Stimulated activated CD4-positive, alpha-beta T cell treated with anti-CD3 and anti-CD28 coated beads, Interleukin-4, amount 100 ng/mL, for 24 hours (primary cell): ENCODE data around the gene BCAS3.
"Not testable (repeated sequence)": the region's sequence is repeated elsewhere in the genome, so short reads cannot be mapped to it uniquely, and the experiment has no call there.

Experiments
- DNase-seq: peaks from one replicate; pipeline ENCODE4 v3.0.0-alpha.2; 2020

Gene BCAS3

DNA sequence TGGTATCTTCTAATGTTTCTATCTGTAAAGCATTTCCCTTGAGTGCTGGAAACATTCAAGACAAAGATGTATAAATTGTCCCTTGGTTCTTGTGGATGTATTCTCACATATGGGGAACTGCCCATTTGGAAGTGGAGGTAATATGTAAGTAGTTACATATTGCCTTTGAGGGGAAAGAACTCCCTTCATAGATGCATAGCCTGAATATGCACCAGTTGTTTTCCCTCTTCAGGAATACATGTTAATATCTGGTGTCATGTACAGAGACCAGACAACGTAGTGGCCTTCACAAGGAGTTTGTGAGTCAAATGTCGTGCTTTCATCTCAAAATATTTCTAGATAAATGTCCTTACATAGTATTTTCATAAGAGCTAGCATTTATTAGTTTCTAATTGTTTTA, 213.5 kb downstream of the BCAS3 start:
- no peak for DNase-seq

DNA sequence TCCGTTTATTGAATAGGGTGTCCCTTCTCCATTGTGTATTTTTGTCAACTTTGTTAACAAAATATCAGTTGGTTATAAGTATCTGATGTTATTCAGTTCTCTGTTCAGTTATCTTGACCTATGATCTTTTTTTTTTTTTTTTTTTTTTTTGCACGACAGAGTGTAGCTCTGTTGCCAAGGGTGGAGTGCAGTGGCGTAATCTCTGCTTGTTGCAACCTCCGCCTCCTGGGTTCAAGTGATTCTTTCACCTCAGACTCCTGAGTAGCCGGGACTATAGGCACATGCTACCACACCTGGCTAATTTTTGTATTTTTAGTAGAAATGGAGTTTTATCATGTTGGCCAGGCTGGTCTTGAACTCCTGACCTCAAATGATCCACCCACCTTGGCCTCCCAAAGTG, 215.8 kb downstream of the BCAS3 start:
- DNase-seq = no peak

DNA sequence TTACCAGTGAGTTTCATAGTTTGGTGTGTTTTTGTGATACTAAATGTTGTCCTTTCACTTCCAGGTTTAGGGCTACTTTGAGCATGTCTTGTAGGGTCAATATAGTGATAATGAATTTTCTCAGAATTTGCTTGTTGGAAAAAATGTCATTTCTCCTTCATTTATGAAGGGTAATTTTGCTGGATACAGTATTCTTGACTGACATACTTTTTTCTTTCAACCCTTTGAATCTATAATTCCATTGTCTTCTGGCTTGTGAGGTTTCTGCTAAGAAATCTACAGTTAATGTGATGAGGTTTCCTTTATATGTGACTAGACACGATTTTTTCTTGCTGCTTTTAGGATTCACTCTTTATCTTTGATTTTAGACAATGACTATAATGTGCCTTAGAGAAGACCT, 219.3 kb downstream of the BCAS3 start:
- no peak for DNase-seq

DNA sequence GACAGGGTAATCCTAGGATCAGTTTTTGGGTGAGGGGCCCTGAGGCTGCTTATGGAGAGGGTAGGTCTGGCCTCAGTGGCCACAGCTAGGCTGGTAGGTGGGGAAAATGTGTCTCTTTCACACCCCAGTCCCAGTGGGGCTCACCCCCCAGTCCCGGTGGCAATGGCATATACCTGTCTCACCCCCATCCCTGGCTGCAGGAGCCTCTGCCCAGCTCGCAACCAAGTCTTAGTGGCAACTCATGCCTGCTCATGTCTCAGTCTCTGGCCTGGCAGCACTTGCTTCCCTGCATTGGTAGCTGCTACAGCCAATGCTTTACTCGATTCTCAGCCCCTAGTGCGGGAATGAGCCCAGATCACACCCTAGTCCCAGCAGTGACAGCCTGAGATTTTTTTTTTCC, 221.5 kb downstream of the BCAS3 start:
- DNase-seq = no peak

DNA sequence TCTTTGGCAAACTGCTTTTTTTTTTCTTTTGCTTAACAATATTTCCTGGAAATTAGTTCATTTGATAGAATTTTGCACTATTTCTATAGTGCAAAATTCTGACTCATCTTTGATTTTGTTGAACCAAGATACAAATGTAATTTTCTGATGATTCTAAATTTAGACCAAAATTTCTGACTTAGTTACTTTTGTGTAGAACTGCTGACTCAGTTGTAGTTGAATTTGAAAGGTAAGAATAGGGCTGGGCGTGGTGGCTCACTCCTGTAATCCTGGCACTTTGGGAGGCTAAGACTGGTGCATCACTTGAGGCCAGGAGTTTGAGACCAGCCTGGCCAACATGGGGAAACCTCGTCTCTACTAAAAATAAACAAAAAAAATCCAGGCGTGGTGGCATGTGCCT, 223.0 kb downstream of the BCAS3 start:
- no peak for DNase-seq

DNA sequence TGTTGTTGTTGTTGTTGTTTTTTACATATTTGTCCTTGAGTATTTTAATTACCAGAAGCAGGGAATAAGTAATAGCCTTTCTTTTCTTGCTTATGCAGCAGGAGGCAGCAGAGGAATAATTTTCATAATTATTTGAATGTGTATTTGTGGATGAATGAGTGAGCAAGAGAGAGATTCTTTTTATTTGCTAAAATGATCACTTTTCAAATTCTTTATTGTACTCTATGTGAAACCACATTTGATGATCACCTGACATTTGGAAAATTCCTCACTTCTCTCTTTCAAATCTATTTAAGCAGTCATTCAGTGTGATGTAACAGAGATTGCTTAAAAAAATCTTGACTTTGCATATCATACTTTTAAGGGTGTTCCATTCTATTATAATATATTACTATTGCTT, 223.6 kb downstream of the BCAS3 start:
- no peak for DNase-seq

DNA sequence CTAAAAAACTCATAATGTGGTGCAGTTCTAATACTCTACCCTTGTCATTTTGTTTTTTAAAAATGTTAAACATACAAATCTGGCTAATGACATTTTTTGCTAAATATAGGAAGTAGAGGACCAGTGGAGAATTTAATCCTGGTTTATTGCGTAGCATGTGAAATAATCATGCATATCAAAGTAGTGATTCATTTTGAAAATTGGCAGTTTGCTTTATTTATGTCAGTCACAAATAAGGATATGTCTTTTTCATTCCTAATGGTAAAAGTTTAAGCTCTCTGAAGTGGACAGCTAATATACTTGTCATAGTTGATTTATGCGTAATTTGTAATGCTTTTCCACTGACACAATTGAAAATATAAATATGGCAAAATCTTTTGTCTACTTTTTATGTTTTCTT, 224.2 kb downstream of the BCAS3 start:
- DNase-seq = no peak

DNA sequence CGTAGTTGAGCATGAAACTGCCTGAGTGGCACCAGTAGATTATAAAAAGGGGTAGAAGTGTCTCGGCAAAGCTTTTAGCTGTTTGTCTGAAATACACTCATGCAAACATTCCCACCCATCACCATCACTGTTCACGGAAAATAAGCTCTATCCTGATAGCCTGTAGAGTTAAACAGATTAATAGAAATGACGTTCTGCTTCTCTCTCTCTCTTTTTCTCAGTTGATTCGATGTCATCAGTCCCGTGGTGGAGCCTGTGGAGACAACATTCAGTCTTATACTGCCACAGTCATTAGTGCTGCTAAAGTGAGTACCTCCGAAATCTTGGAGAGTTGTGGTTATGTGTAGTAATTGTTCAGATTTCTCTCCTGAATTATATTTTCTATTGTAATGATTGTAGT, 224.7 kb downstream of the BCAS3 start:
- no peak for DNase-seq

DNA sequence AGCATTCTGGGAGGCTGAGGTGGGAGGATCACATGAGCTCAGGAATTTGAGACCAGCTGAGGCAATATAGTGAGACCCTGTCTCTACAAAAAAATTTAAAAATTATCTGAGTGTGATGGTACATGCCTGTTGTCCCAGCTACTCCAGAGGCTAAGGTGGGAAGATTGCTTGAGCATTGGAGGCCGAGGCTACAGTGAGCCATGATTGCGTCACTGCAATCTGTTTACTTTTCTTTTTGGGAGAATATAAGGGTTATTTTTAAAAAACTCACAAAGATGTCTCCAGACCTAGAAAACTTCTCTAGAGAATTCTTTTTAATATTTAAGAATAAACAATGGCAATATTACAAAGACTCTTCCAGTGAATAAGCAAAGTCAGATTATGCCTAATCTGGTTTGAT, 226.9 kb downstream of the BCAS3 start:
- DNase-seq = no peak

DNA sequence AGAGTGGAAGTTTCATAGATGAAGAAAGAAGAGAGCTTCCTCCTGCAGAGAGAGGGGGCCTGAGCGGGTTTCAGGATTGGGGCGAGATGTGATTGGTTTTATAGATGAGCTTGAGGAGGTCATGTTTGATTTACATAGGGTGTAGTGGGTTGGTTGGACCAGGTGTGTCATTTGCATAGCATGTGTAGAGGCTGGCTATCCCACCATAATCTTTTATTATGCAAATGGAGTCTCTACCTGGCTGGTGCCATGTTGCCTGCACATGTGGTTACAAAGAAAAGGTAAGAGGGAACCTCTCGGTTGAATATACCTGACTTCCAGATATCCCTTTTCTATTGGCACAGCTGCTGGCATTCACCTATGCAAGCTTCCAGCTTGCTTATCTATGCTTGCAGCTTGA, 228.1 kb downstream of the BCAS3 start:
- no peak for DNase-seq

DNA sequence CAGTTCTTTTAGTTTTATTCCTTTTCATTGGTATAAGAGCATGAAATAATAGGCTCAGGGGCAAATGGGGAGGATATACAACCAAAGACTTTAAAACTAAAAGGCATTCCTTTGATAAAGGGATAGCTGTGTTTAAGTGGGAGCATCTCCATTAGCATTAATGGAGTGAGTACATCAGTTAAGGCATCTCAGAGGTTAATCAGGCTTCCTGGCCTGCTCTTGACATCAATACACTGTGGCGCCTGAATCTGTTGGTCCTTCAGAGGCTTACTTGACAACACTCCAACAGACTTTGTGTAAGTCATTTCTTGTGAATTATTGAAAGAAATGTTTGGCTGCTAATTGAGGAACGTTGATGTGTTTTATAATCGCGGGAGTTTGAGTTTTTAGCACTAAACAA, 230.7 kb downstream of the BCAS3 start:
- no peak for DNase-seq

DNA sequence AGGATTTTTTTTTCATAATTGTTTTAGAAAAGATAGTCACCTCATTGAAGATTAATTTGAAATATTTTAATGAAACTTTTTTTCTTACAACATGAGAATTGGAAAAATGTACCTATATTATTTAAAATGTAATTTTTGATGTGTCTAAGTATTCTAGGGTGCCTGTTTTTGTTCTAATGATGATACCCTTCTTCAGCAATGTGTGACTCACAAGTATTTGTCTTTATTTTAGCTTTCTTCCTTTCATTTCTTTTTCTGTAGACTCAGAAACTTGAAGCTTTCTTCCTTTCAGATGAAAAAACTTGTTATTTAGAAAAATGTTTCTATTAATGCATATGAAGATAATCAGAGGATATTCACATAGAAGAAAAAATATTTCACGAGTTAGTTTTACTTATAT, 231.8 kb downstream of the BCAS3 start:
- DNase-seq = no peak

DNA sequence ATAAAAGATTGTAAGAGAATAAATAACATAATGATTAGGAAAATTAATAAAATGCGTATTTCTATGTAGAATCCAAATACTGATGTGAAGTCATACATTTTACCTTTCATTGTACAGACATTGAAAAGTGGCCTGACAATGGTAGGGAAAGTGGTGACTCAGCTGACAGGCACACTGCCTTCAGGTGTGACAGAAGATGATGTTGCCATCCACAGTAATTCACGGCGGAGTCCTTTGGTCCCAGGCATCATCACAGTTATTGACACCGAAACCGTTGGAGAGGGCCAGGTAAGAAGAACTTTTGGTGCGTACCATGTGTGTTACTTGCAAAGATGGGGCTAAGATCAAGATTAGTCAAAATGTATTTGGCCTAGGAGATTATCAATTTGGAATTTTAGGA, 232.8 kb downstream of the BCAS3 start:
- no peak for DNase-seq

DNA sequence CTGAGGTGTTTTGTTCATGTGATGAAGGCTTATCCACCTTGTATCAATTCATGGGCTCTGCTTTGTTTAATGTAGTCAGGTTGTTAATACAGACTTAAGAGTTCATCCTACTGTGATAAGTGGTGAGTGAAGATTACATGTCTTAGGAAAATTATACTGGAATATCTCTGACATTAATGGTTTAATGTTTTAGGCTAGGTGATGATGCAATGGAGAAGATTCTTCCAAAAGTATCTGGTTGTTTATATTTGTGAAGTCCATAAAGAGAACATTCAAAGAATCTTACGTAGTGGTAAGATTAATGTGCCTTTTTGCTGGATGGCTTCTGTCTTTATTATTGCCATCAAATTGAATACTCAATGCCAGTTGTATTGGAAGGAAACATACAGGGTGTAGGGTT, 236.4 kb downstream of the BCAS3 start:
- DNase-seq = no peak

DNA sequence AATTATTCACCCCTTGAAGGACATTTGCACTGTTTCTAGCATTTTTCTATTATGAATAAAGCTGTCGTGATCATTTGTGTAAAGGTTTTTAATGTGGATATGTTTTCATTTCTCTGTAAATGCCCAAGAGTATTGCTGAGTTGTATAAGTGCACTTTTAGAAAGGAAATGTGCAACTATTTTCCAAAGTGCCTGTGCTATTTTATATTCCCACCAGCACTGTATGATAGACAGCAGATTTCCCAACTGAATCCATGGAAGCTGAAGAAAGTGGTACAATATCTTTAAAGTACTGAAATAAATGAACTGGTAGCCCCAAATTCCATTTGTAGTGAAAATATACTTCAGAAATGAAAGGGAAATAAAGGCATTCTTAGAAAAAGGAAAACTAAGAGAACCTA, 238.4 kb downstream of the BCAS3 start:
- no peak for DNase-seq

DNA sequence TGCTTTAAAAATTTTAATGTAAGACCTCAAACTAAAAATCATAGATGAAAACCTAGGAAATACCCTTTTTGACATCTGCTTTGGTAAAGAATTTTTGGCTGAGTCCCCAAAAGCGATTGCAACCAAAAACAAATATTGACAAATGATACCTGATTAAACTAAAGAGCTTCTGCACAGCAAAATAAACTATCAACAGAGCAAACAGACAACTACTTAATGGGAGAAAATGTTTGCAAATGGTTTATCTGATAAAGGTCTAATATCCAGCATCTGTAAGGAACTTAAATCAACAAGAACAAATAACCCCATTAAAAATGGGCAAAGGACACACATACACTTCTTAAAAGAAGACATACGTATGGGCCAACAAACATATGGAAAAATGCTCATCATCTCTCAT, 242.5 kb downstream of the BCAS3 start:
- DNase-seq = no peak

DNA sequence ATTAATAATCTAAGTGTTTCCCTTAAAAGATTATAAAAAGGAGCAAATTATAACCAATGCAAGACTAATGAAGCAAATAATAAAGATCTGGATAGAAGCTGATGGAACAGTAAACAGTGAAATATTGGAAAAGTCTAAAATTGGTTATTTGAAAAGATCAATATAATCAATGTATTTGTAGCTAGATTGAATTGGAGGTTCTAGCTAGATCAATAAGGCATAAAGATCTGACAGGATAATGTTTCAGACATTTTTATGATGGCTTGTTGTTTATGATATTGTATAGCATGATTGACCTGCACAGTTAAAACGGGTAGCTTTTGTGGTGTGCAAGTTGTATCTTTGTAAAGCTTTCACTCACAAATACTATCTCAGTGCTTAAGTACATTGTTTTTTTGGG, 245.3 kb downstream of the BCAS3 start:
- no peak for DNase-seq

DNA sequence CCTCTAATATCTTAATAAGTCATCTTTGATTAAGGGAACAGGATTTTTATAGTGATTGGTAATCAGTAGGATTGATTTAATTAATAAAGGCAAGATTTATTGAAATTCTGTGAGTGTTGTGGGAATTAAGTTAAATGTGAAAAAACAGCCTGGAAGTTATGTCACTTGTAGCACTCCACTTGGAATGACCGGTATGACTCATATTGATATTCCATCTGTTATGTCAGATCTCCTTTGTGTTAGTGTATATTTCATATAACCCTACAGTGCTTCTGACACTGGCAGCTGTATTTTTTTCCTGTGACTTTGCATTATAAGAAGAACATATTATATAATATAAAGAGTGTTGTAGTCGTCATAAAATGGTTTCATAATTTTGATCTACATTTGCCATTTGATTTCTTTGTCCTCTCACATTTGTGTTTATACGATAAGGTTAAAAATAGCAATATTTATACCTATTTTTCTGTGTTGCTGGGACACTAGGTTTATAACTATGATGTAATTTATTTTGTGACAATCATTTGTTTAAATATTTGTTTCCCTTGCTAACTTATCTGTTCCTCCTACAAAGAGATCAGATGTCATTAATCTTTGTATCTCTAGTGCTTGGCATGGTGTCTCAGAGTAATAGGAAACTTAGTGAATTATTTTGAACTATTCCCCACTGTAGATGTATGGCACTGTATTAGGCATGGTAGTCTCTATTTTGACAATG, 249.0 kb downstream of the BCAS3 start:
- no peak for DNase-seq

DNA sequence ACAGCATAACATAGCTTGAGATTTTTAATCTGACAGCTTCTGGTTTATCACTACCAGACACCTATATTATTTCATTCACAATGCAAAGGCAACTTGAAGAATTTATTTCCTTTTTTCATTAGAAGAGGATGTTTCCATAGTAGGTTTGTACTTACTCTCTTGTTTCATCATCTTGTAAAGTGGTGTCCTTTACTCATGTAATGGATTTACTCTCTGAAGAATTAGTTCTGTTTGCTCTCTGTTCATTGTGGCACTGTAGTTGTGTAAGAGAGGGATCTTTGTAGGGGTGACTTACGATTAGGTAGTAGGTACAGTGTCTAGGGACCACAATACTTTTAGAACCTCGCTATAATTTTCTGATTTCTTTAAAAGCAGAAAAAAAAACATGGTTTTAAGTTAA, 256.1 kb downstream of the BCAS3 start:
- no peak for DNase-seq

DNA sequence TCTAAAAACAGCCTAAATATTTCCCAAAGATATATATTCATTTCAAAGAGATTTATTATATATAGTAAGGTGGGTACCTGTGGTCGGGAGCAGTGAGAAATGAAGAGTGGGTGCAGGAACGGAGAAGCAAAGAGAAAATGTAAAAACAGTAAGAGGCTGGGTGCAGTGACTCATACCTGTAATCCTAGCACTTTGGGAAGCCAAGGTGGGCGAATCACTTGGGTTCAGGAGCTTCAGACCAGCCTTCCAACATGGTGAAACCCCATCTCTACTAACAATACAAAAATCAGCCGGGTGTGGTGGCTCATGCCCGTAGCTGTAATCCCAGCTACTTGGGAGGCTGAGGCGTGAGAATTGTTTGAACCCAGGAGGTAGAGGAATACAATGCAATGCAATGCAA, 257.1 kb downstream of the BCAS3 start:
- DNase-seq = no peak

DNA sequence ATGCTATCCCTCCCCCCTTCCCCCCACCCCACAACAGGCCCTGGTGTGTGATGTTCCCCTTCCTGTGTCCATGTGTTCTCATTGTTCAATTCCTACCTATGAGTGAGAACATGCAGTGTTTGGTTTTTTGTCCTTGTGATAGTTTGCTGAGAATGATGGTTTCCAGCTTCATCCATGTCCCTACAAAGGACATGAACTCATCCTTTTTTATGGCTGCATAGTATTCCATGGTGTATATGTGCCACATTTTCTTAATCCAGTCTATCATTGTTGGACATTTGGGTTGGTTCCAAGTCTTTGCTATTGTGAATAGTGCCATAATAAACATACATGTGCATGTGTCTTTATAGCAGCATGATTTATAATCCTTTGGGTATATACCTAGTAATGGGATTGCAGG, 258.3 kb downstream of the BCAS3 start:
- not testable (repeated sequence) for DNase-seq

DNA sequence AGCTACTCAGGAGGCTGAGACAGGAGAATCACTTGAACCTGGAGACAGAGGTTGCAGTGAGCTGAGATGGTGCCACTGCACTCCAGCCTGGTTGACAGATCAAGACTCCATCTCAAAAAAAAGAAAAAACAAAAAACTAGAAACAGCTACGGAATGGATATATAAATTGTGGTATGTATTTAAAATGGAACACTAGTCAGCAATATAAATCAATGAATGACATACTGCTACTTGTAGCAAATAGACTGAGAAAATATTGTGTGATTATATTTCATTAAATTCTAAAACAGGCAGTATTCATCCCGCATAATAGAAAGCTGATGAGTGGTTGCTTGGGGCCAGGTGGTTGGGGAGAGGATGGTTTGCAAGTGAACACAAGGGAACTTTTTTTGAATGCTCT, 261.7 kb downstream of the BCAS3 start:
- no peak for DNase-seq

DNA sequence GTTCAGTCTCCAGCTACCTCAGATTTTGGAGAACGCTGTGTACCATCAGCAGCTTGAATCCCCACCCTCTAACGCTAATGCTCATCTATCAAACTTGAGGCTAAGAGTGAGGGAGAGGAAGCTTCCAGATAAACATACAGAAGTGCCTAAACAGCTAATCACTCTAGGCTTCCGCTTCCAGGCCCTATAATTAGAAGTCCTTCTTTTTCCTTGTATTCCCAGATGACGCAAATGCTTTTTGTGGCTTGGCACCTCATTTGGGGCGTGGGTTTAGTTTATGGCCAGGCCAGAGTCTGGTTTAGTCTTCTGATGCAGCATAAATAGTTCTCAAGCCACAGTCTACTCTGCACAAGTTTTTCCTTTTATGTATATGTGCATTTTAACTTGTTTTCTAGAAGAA, 263.4 kb downstream of the BCAS3 start:
- no peak for DNase-seq

DNA sequence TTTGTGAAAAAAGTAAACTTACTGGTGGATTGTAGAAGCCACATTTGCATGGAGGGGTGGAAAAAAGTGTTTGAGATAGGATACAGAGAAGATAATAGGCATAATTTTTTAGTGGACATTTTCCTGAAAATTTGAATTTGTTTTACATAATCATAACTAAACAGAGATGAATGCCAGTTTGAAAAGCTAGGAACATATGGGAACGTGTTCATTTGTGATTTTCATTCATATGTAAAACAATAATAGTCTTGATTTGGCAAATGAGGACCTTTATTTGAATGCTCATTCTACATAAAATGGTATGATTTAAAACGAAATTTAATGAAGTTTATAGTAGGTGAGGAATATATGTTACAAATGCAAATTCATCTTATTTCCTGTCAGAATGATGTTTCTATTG, 263.9 kb downstream of the BCAS3 start:
- DNase-seq = no peak

DNA sequence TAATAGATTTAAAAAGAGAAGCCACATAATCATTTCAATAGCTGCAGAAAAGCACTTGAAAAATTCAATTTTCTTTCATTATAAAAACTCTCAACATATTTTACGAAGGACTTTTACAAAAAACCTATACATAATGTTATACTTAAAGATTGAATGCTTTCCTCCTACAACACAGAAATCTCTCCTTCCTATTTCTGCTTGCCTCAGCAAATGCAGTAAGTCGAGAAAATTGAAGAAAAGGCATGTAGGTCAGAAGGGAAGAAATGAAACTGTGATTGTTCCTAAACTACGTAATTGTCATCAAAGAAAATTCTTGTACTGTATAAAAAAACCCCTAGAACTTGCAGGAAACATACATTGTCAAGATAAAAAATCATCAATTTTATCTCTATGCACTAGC, 267.1 kb downstream of the BCAS3 start:
- DNase-seq = no peak

DNA sequence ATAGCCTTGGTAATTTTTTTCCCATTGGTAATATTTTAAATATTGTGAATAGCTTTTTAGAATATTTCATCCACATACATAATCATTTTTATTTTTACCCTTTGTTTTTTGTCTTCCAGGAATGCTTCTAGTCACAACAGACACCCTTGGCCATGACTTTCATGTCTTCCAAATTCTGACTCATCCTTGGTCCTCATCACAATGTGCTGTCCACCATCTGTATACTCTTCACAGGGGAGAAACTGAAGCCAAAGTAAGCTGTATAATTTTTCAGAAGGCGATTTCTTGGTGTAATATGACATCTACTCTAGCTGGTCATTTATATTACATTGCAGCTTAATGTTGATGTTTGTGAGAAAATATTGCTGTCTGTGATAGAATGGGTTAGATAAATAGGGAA, 269.4 kb downstream of the BCAS3 start:
- DNase-seq = no peak
